ENCODE results near the gene PARVG. TPM values are rescaled to one million over a fixed set of nuclear protein-coding genes. Genes with fewer than 3 reads are reported as not detected.

Gene PARVG
- total and polyA plus RNA-seq, 2 of the 13 experiments (the other 11 are each of a cell fraction or from before 2014, with no cell fraction given) = not detected

DNA sequence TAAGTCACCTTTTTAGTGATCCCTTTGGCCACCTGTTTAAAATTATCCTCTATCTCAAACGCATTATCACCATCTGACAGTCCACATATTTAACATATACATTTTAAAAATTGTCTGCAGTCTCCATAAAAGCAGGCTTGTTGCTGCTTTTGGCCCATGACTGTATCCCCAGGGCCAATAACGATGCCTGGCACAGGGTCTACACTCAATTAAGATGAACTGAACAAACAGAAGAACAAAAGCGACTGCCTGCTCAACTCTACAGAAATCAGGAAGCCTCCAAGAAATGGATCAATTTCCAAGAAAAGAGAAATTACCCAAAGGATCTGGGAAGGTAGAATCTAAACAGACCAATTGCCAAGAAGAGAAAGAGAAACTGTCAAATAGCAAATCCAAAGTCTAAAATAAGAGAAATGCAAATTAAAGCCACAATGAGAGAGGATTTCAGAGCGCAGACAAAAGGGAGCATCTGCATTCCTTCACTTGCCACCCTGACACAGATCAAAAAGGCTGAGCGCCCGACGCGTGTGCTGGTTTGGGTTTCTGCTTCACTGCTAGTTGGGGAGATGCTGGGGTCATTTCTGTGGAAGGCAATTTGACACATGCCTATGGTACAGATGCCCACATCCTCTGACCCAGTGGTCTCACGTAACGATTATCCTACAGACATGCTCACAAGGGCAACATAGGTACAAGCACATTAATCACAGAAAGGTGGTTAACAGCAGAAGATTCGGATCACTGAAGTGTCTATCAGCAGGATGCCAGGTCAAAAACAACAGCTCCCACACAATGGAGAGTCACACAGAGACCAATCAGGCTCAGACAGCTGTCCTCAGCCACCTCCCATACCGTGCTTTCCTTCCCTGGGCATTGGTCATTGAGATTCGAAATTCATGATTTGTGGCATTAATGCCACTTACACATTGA lies 76.1 kb downstream of the PARVG start:
- no peaks in the 10 kb centered on the region for H3K4me1 ChIP-seq (ENCODE audit: insufficient read depth, low read length)
- DNase-seq (ENCODE audit: low spot score) (no peak), ATAC-seq (no peak), FAIRE-seq (no peak)
- no peak overlapping the region for H2AFZ ChIP-seq (ENCODE audit: low read length)
- no peaks in the 10 kb centered on the region for H3K79me2 ChIP-seq (ENCODE audit: insufficient read depth, low read length)
- intact Hi-C loops (cut with micrococcal nuclease; ENCODE audit: unreplicated experiment) (no loop called here), in situ Hi-C loops (cut with HindIII; ENCODE audit: extremely low pct_ligation_motif_present, low pct_unique_long_range_greater_than_20kb) (no loop called here)
- no peaks in the 10 kb centered on the region for H4K20me1 ChIP-seq (ENCODE audit: insufficient read depth, low read length)
- ChIA-PET POLR2A (no interaction called here), CTCF (ENCODE audit: low intra/inter-chr PET ratio, low total read pairs) (no interaction called here)
- BruUV-seq (replicated peaks) = no TSS peak
- no peaks in the 10 kb centered on the region for H3K9me3 ChIP-seq (ENCODE audit: low read length)
- H3K9ac ChIP-seq (ENCODE audit: insufficient read depth, low read depth, low read length) = no peak overlapping the region
- H3K27ac ChIP-seq (ENCODE audit: extremely low read length, insufficient read depth, low read length) = no peak overlapping the region
- no peak overlapping the region for H3K4me2 ChIP-seq (ENCODE audit: low read depth, low read length)
- TF ChIP-seq AGO1 (IDR thresholded peaks at IDR 0.05; ENCODE audit: low read depth, low read length, poor library complexity, severe bottlenecking) = no peak
- TF ChIP-seq ZFP36 (IDR thresholded peaks at IDR 0.05; ENCODE audit: borderline replicate concordance, low read depth, low read length, partially characterized antibody) = no peak
- TF ChIP-seq FOXO1 (CRISPR knock-in tag; IDR thresholded peaks at IDR 0.05) = no peak
- no peak for TF ChIP-seq ZFP36L1 (CRISPR knock-in tag; IDR thresholded peaks at IDR 0.05)
- no peak for TF ChIP-seq PAXIP1 (CRISPR knock-in tag; conservative IDR thresholded peaks at IDR 0.05)
- no peak for TF ChIP-seq GTF2F1 (IDR thresholded peaks at IDR 0.05; ENCODE audit: low read length)
- no peak for TF ChIP-seq MAFG (CRISPR knock-in tag; IDR thresholded peaks at IDR 0.05)
- TF ChIP-seq RAD21 (CRISPR knock-in tag; IDR thresholded peaks at IDR 0.05) = no peak
- TF ChIP-seq ZNF660 (CRISPR knock-in tag; IDR thresholded peaks at IDR 0.05; ENCODE audit: borderline replicate concordance, low read depth) = no peak
- TF ChIP-seq, protein P1, sequence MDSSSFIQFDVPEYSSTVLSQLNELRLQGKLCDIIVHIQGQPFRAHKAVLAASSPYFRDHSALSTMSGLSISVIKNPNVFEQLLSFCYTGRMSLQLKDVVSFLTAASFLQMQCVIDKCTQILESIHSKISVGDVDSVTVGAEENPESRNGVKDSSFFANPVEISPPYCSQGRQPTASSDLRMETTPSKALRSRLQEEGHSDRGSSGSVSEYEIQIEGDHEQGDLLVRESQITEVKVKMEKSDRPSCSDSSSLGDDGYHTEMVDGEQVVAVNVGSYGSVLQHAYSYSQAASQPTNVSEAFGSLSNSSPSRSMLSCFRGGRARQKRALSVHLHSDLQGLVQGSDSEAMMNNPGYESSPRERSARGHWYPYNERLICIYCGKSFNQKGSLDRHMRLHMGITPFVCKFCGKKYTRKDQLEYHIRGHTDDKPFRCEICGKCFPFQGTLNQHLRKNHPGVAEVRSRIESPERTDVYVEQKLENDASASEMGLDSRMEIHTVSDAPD (CRISPR knock-in tag; IDR thresholded peaks at IDR 0.05) = no peak
- TF ChIP-seq HNRNPK (IDR thresholded peaks at IDR 0.05; ENCODE audit: low read depth, low read length, poor library complexity, severe bottlenecking) = no peak
- no peak for TF ChIP-seq NCOR1 (IDR thresholded peaks at IDR 0.05; ENCODE audit: borderline replicate concordance, low read length)
- no peak for TF ChIP-seq KLF12 (CRISPR knock-in tag; IDR thresholded peaks at IDR 0.05; ENCODE audit: borderline replicate concordance)
- no peak for TF ChIP-seq ZNF570 (CRISPR knock-in tag; IDR thresholded peaks at IDR 0.05; ENCODE audit: borderline replicate concordance)
- WGBS (ENCODE audit: low lambda C conversion rate) = 32% methylated on average over 12 of the region's 13 CpGs
- no peak overlapping the region for H3K4me3 ChIP-seq (replicated peaks in 1 of 3; ENCODE audit: insufficient read depth in 1 of 3, low read depth in 2 of 3, low read length in 3 of 3)
- H3K27me3 ChIP-seq (ENCODE audit: control insufficient read depth in 1 of 2, insufficient read depth in 2 of 2, low read length in 2 of 2) = no peaks in the 10 kb centered on the region; a peak in 1 of 5 replicates
- no peaks in the 10 kb centered on the region for H3K36me3 ChIP-seq (replicated peaks in 1 of 2; ENCODE audit: control insufficient read depth in 1 of 2, insufficient read depth in 2 of 2, low read length in 2 of 2)
